Measurements from ENCODE around the gene DIS3L2.
"Not testable (repeated sequence)": the region's sequence is repeated elsewhere in the genome, so short reads cannot be mapped to it uniquely, and the experiment has no call there.

Gene DIS3L2

GRCh38 chr2:232323967-232324366 lies 362.5 kb downstream of the DIS3L2 start:
- H3K36me3 ChIP-seq (ENCODE audit: control insufficient read depth, insufficient read depth, low read length); H3K27ac ChIP-seq (ENCODE audit: low read depth, low read length); H3K9ac ChIP-seq (ENCODE audit: low read depth, low read length); H3K4me3 ChIP-seq (ENCODE audit: low read depth, low read length); H3K27me3 ChIP-seq (ENCODE audit: control insufficient read depth, insufficient read depth, low read length); H3K9me3 ChIP-seq (ENCODE audit: control insufficient read depth, insufficient read depth, low read length); H3K4me1 ChIP-seq (ENCODE audit: control insufficient read depth, insufficient read depth, low read length): not testable (repeated sequence)

GRCh38 chr2:232324778-232325177 lies 363.3 kb downstream of the DIS3L2 start:
- Histone ChIP-seq H3K9me3 (ENCODE audit: control insufficient read depth, insufficient read depth, low read length) (no peaks in the 10 kb centered on the region), H3K27me3 (ENCODE audit: control insufficient read depth, insufficient read depth, low read length) (no peaks in the 10 kb centered on the region), H3K9ac (ENCODE audit: low read depth, low read length) (no peak overlapping the region), H3K4me3 (ENCODE audit: low read depth, low read length) (no peak overlapping the region), H3K4me1 (ENCODE audit: control insufficient read depth, insufficient read depth, low read length) (no peaks in the 10 kb centered on the region; the same call in 1 of the 2 replicates), H3K27ac (ENCODE audit: low read depth, low read length) (no peak overlapping the region), H3K36me3 (ENCODE audit: control insufficient read depth, insufficient read depth, low read length) (no peaks in the 10 kb centered on the region)

- no peaks in the 10 kb centered on the region for H3K36me3 ChIP-seq (ENCODE audit: control insufficient read depth, insufficient read depth, low read length)
- H3K9ac ChIP-seq (ENCODE audit: low read depth, low read length): no peak overlapping the region
- H3K27me3 ChIP-seq (ENCODE audit: control insufficient read depth, insufficient read depth, low read length): no peaks in the 10 kb centered on the region
- no peak overlapping the region for H3K27ac ChIP-seq (ENCODE audit: low read depth, low read length)
- H3K4me1 ChIP-seq (ENCODE audit: control insufficient read depth, insufficient read depth, low read length): no peaks in the 10 kb centered on the region; the same call in 1 of the 2 replicates
- no peak overlapping the region for H3K4me3 ChIP-seq (ENCODE audit: low read depth, low read length)
- no peaks in the 10 kb centered on the region for H3K9me3 ChIP-seq (ENCODE audit: control insufficient read depth, insufficient read depth, low read length)
Observed at GRCh38 chr2:232325324-232326273, 364.1 kb downstream of the DIS3L2 start.

GRCh38 chr2:232326274-232327104 lies 365.0 kb downstream of the DIS3L2 start:
- H3K27ac ChIP-seq (ENCODE audit: low read depth, low read length); H3K4me1 ChIP-seq (ENCODE audit: control insufficient read depth, insufficient read depth, low read length); H3K36me3 ChIP-seq (ENCODE audit: control insufficient read depth, insufficient read depth, low read length); H3K9ac ChIP-seq (ENCODE audit: low read depth, low read length); H3K27me3 ChIP-seq (ENCODE audit: control insufficient read depth, insufficient read depth, low read length); H3K4me3 ChIP-seq (ENCODE audit: low read depth, low read length); H3K9me3 ChIP-seq (ENCODE audit: control insufficient read depth, insufficient read depth, low read length): not testable (repeated sequence)

GRCh38 chr2:232327105-232328031 lies 365.9 kb downstream of the DIS3L2 start:
- no peaks in the 10 kb centered on the region; the same call in 1 of the 2 replicates for H3K4me1 ChIP-seq (ENCODE audit: control insufficient read depth, insufficient read depth, low read length)
- no peak overlapping the region for H3K4me3 ChIP-seq (ENCODE audit: low read depth, low read length)
- H3K36me3 ChIP-seq (ENCODE audit: control insufficient read depth, insufficient read depth, low read length): no peaks in the 10 kb centered on the region
- H3K27ac ChIP-seq (ENCODE audit: low read depth, low read length): no peak overlapping the region
- H3K9ac ChIP-seq (ENCODE audit: low read depth, low read length): no peak overlapping the region
- no peaks in the 10 kb centered on the region for H3K27me3 ChIP-seq (ENCODE audit: control insufficient read depth, insufficient read depth, low read length)
- H3K9me3 ChIP-seq (ENCODE audit: control insufficient read depth, insufficient read depth, low read length): no peaks in the 10 kb centered on the region

GRCh38 chr2:232328032-232328422 lies 366.5 kb downstream of the DIS3L2 start:
- Histone ChIP-seq H3K36me3 (ENCODE audit: control insufficient read depth, insufficient read depth, low read length) (no peaks in the 10 kb centered on the region), H3K9ac (ENCODE audit: low read depth, low read length) (no peak overlapping the region), H3K4me3 (ENCODE audit: low read depth, low read length) (no peak overlapping the region), H3K9me3 (ENCODE audit: control insufficient read depth, insufficient read depth, low read length) (no peaks in the 10 kb centered on the region), H3K27ac (ENCODE audit: low read depth, low read length) (no peak overlapping the region), H3K4me1 (ENCODE audit: control insufficient read depth, insufficient read depth, low read length) (no peaks in the 10 kb centered on the region; the same call in 1 of the 2 replicates), H3K27me3 (ENCODE audit: control insufficient read depth, insufficient read depth, low read length) (no peaks in the 10 kb centered on the region)

- H3K4me3 ChIP-seq (ENCODE audit: low read depth, low read length): no peak overlapping the region
- no peaks in the 10 kb centered on the region; the same call in 1 of the 2 replicates for H3K4me1 ChIP-seq (ENCODE audit: control insufficient read depth, insufficient read depth, low read length)
- H3K27me3 ChIP-seq (ENCODE audit: control insufficient read depth, insufficient read depth, low read length): no peaks in the 10 kb centered on the region
- H3K9me3 ChIP-seq (ENCODE audit: control insufficient read depth, insufficient read depth, low read length): no peaks in the 10 kb centered on the region
- no peak overlapping the region for H3K9ac ChIP-seq (ENCODE audit: low read depth, low read length)
- no peaks in the 10 kb centered on the region for H3K36me3 ChIP-seq (ENCODE audit: control insufficient read depth, insufficient read depth, low read length)
- H3K27ac ChIP-seq (ENCODE audit: low read depth, low read length): no peak overlapping the region
Observed at GRCh38 chr2:232328516-232329460, 367.3 kb downstream of the DIS3L2 start.

- no peak overlapping the region for H3K4me3 ChIP-seq (ENCODE audit: low read depth, low read length)
- no peaks in the 10 kb centered on the region for H3K36me3 ChIP-seq (ENCODE audit: control insufficient read depth, insufficient read depth, low read length)
- no peaks in the 10 kb centered on the region for H3K9me3 ChIP-seq (ENCODE audit: control insufficient read depth, insufficient read depth, low read length)
- H3K27me3 ChIP-seq (ENCODE audit: control insufficient read depth, insufficient read depth, low read length): no peaks in the 10 kb centered on the region
- H3K9ac ChIP-seq (ENCODE audit: low read depth, low read length): no peak overlapping the region
- H3K4me1 ChIP-seq (ENCODE audit: control insufficient read depth, insufficient read depth, low read length): no peaks in the 10 kb centered on the region; the same call in 1 of the 2 replicates
- H3K27ac ChIP-seq (ENCODE audit: low read depth, low read length): no peak overlapping the region
Observed at GRCh38 chr2:232329716-232330067, 368.2 kb downstream of the DIS3L2 start.

- Histone ChIP-seq H3K36me3 (ENCODE audit: control insufficient read depth, insufficient read depth, low read length) (no peaks in the 10 kb centered on the region), H3K9ac (ENCODE audit: low read depth, low read length) (no peak overlapping the region), H3K27me3 (ENCODE audit: control insufficient read depth, insufficient read depth, low read length) (no peaks in the 10 kb centered on the region), H3K27ac (ENCODE audit: low read depth, low read length) (no peak overlapping the region), H3K9me3 (ENCODE audit: control insufficient read depth, insufficient read depth, low read length) (no peaks in the 10 kb centered on the region), H3K4me1 (ENCODE audit: control insufficient read depth, insufficient read depth, low read length) (no peaks in the 10 kb centered on the region; the same call in 1 of the 2 replicates), H3K4me3 (ENCODE audit: low read depth, low read length) (no peak overlapping the region)
Observed at GRCh38 chr2:232330068-232330999, 368.8 kb downstream of the DIS3L2 start.

All from HUES48 (cell line).